ENCODE measurements around the gene DIDO1. TPM values are rescaled to one million over a fixed set of nuclear protein-coding genes. Genes with fewer than 3 reads are reported as not detected.

DIDO1 gene
- total and polyA plus RNA-seq, 2 of the 13 experiments (the other 11 are each of a cell fraction or from before 2014, with no cell fraction given): 75.0 to 75.1 TPM

GRCh38 chr20:62924442-62925075 is 1.7 kb downstream of the DIDO1 start (continued):
- no peak for TF ChIP-seq ZBTB49 (CRISPR knock-in tag; IDR thresholded peaks at IDR 0.05; ENCODE audit: borderline replicate concordance)
- TF ChIP-seq ZEB1 (IDR thresholded peaks at IDR 0.05; ENCODE audit: insufficient replicate concordance, low read depth): no peak
- no peak for TF ChIP-seq ZNF558 (CRISPR knock-in tag; IDR thresholded peaks at IDR 0.05; ENCODE audit: borderline replicate concordance)
- TF ChIP-seq ZNF616 (CRISPR knock-in tag; IDR thresholded peaks at IDR 0.05; ENCODE audit: low read depth): no peak
- TF ChIP-seq HNF4G (IDR thresholded peaks at IDR 0.05; ENCODE audit: borderline replicate concordance, low read depth, low read length): no peak
- no peak for TF ChIP-seq HNF4G (CRISPR knock-in tag; IDR thresholded peaks at IDR 0.05; ENCODE audit: borderline replicate concordance, low read depth)
- no peak; the same call in 1 of the 2 replicates for TF ChIP-seq MXD4 (CRISPR knock-in tag; IDR thresholded peaks at IDR 0.05)
- 0 out of 2 replicates have a peak, but pooled peaks have one; percentile 49 for TF ChIP-seq ZNF772 (CRISPR knock-in tag; IDR thresholded peaks at IDR 0.05)
- no peak for TF ChIP-seq DBP (CRISPR knock-in tag; IDR thresholded peaks at IDR 0.05; ENCODE audit: not compliant biosample characterization)
- peak; percentile 12; the same call in 1 of the 2 replicates for TF ChIP-seq MED1 (CRISPR knock-in tag; IDR thresholded peaks at IDR 0.05)
- no peak for TF ChIP-seq ZBED4 (CRISPR knock-in tag; IDR thresholded peaks at IDR 0.05; ENCODE audit: borderline replicate concordance)
- no peak for TF ChIP-seq AKAP8 (CRISPR knock-in tag; IDR thresholded peaks at IDR 0.05)
- no peak; the same call in 1 of the 2 replicates for TF ChIP-seq KMT2A (CRISPR knock-in tag; IDR thresholded peaks at IDR 0.05)
- no peak for TF ChIP-seq ISX (CRISPR knock-in tag; conservative IDR thresholded peaks at IDR 0.05)
- TF ChIP-seq ZNF672 (CRISPR knock-in tag; IDR thresholded peaks at IDR 0.05): no peak
- no peak for TF ChIP-seq REPIN1 (CRISPR knock-in tag; IDR thresholded peaks at IDR 0.05; ENCODE audit: borderline replicate concordance, low read depth)
- no peak for TF ChIP-seq BRF2 (CRISPR knock-in tag; IDR thresholded peaks at IDR 0.05)
- TF ChIP-seq SSRP1 (CRISPR knock-in tag; IDR thresholded peaks at IDR 0.05): no peak; the same call in 1 of the 2 replicates
- no peak for TF ChIP-seq HOXA5 (CRISPR knock-in tag; IDR thresholded peaks at IDR 0.05)
- TF ChIP-seq ZNF501 (CRISPR knock-in tag; IDR thresholded peaks at IDR 0.05): peak; percentile 93

Data from HepG2 (cell line).